K562 treated with DMSO at 1 percent for 4 hours (cell line): Measurements from ENCODE around the gene MAS1. TPM values are rescaled to one million over a fixed set of nuclear protein-coding genes. Genes with fewer than 3 reads are reported as not detected.

Source experiments
- total RNA-seq: library from RNA; unstranded; fragments of 300-600 nt; gene quantifications from 2 replicates; pipeline ENCODE4 v1.2.3, GENCODE V29; 2022; ENCODE audit not compliant: insufficient read depth

The MAS1 gene
- not detected in 2 replicates for total RNA-seq

GRCh38 chr6:159890792-159891191, at the start of gene MAS1:
MAS1 (plus strand) TSS chr6:159890988; CDS start chr6:159906956, 15,968 bp downstream.

Other genes with a start within 250 kb of the MAS1 start
- 65.8 and 68.5 TPM in 2 replicates for gene SOD2, start 197.7 kb upstream of the MAS1 start, total RNA-seq
- 56.8 and 65.8 TPM in 2 replicates for gene WTAP, start 163.5 kb upstream of the MAS1 start, total RNA-seq
- gene ACAT2, start 128.9 kb upstream of the MAS1 start, total RNA-seq = 30.7 and 33.2 TPM in 2 replicates
- 187 and 223 TPM in 2 replicates for gene TCP1, start 101.4 kb upstream of the MAS1 start, total RNA-seq
- 127 and 132 TPM in 2 replicates for gene MRPL18, start 100.5 kb upstream of the MAS1 start, total RNA-seq
- not detected in 2 replicates for gene PNLDC1, start 90.7 kb upstream of the MAS1 start, total RNA-seq
- gene IGF2R, start 78.1 kb downstream of the MAS1 start, total RNA-seq = 55.1 and 77.0 TPM in 2 replicates
- 1.7 and 14.4 TPM in 2 replicates for gene SLC22A1, start 230.8 kb downstream of the MAS1 start, total RNA-seq